Suprapubic skin (tissue), 4 donors: Measurements from ENCODE around the gene MED12L. TPM values are rescaled to one million over a fixed set of nuclear protein-coding genes. Genes with fewer than 3 reads are reported as not detected.

Experiments
- DNase-seq, 2 donors: peaks; one replicate each; pipeline ENCODE4 v3.0.0-alpha.2; 2019; ENCODE audit warnings: low spot score in 2 of 2
- H3K27ac ChIP-seq: fragments of 200-600 bp; sonication (generic); one replicate; pipeline ENCODE4 v1.5.1; 2019
- H3K27me3 ChIP-seq: fragments of 200-600 bp; sonication (generic); one replicate; pipeline ENCODE4 v1.5.1; 2019
- H3K36me3 ChIP-seq: fragments of 200-600 bp; sonication (generic); one replicate; pipeline ENCODE4 v1.5.1; 2019
- H3K4me1 ChIP-seq: fragments of 200-600 bp; sonication (generic); one replicate; pipeline ENCODE4 v1.5.1; 2019
- H3K4me3 ChIP-seq: fragments of 200-600 bp; sonication (generic); one replicate; pipeline ENCODE4 v1.5.1; 2019; ENCODE audit warnings: mild to moderate bottlenecking
- H3K9me3 ChIP-seq: fragments of 200-600 bp; sonication (generic); one replicate; pipeline ENCODE4 v1.5.1; 2019
- CTCF ChIP-seq, 2 donors: fragments of 200-600 bp in 1 of 2; fragments of 450-650 bp in 1 of 2; sonication (generic) in 1 of 2; IDR thresholded peaks; one replicate each; pipeline ENCODE4 v1.5.1; 2016 to 2019; ENCODE audit warnings: antibody characterized with exemption in 2 of 2, mild to moderate bottlenecking in 1 of 2, moderate library complexity in 1 of 2
- EP300 ChIP-seq: sonication (generic); formaldehyde crosslinking; IDR thresholded peaks from one replicate; pipeline ENCODE4 v1.6.1; 2017; ENCODE audit warnings: antibody characterized with exemption
- POLR2A ChIP-seq, 2 donors: fragments of 450-650 bp; IDR thresholded peaks; one replicate each; pipeline ENCODE4 v1.6.1; 2017; ENCODE audit warnings: antibody characterized with exemption in 2 of 2, mild to moderate bottlenecking in 2 of 2, moderate library complexity in 2 of 2
- POLR2AphosphoS5 ChIP-seq, 3 donors: sonication (generic); formaldehyde crosslinking; IDR thresholded peaks; one replicate each; pipeline ENCODE4 v1.6.1; 2017; ENCODE audit warnings: antibody characterized with exemption in 3 of 3
- WGBS: methylation state at CpG from one replicate; pipeline ENCODE4 v1.1.5; 2018; 5-methylcytosine and 5-hydroxymethylcytosine counted together
- total RNA-seq, 4 donors: library from RNA; depleted of rRNA; stranded (reverse); fragments of >200 nt; gene quantifications; one replicate each; pipeline ENCODE4 v1.1.0, GENCODE V29; 2016

The MED12L gene
- total RNA-seq, 4 donors from 2014 or later = 0.08 to 0.80 (median 0.22) TPM

- no peak overlapping the region for H3K27ac ChIP-seq
- H3K4me1 ChIP-seq = peaks cover 3% of the 10 kb centered on the region
- no peak for DNase-seq
- H3K27me3 ChIP-seq = no peaks in the 10 kb centered on the region
- 83% methylated on average over 3 of the region's 3 CpGs for WGBS
- TF ChIP-seq CTCF (IDR thresholded peaks at IDR 0.05) (no peak), EP300 (no peak), POLR2A (IDR thresholded peaks at IDR 0.05) (no peak), POLR2AphosphoS5 (IDR thresholded peaks at IDR 0.05) (no peak)
- H3K9me3 ChIP-seq = no peaks in the 10 kb centered on the region
- no peaks in the 10 kb centered on the region for H3K36me3 ChIP-seq
- no peak overlapping the region for H3K4me3 ChIP-seq
Measured at GRCh38 chr3:151393146-151393830, 307.8 kb downstream of the MED12L start.

- H3K4me1 ChIP-seq = peaks cover 3% of the 10 kb centered on the region
- H3K27me3 ChIP-seq = no peaks in the 10 kb centered on the region
- DNase-seq = no peak
- H3K27ac ChIP-seq = no peak overlapping the region
- WGBS = 54% methylated on average over 4 of the region's 4 CpGs
- TF ChIP-seq CTCF (IDR thresholded peaks at IDR 0.05) (no peak), EP300 (no peak), POLR2AphosphoS5 (IDR thresholded peaks at IDR 0.05) (no peak), POLR2A (IDR thresholded peaks at IDR 0.05) (no peak)
- H3K9me3 ChIP-seq = no peaks in the 10 kb centered on the region
- no peaks in the 10 kb centered on the region for H3K36me3 ChIP-seq
- H3K4me3 ChIP-seq = no peak overlapping the region
Measured at GRCh38 chr3:151393941-151394340, 308.5 kb downstream of the MED12L start.

DNA sequence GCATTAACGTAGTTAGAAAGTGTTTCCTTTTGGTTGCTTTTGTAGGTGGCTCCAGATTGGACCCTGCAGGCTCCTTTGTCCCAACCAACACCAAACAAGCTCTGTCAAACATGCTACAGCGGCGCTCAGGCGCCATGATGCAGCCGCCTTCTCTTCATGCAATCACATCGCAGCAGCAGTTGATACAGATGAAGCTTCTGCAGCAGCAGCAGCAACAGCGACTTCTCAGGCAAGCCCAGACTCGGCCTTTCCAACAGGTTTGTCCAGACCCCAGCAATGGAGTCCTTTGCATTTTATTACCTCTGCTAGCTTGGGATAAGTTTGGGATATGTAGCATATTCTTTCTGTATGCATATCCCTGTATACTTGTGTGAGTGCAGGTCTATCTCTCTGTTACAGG, 309.1 kb downstream of the MED12L start:
- Histone ChIP-seq H3K27me3 (no peaks in the 10 kb centered on the region), H3K4me3 (no peak overlapping the region), H3K4me1 (peaks cover 3% of the 10 kb centered on the region), H3K9me3 (no peaks in the 10 kb centered on the region), H3K36me3 (no peaks in the 10 kb centered on the region), H3K27ac (no peak overlapping the region)
- WGBS = 63% methylated on average over 8 of the region's 8 CpGs
- no peak for TF ChIP-seq POLR2AphosphoS5 (IDR thresholded peaks at IDR 0.05)
- TF ChIP-seq POLR2A (IDR thresholded peaks at IDR 0.05) = no peak
- no peak for TF ChIP-seq EP300
- no peak for TF ChIP-seq CTCF (IDR thresholded peaks at IDR 0.05)
- no peak for DNase-seq

GRCh38 chr3:151395806-151396205, 310.3 kb downstream of the MED12L start:
- DNase-seq = no peak
- 98% methylated on average over 3 of the region's 3 CpGs for WGBS
- Histone ChIP-seq H3K27ac (no peak overlapping the region), H3K4me3 (no peak overlapping the region), H3K4me1 (peaks cover 3% of the 10 kb centered on the region), H3K36me3 (no peaks in the 10 kb centered on the region), H3K27me3 (no peaks in the 10 kb centered on the region), H3K9me3 (no peaks in the 10 kb centered on the region)
- no peak for TF ChIP-seq POLR2A (IDR thresholded peaks at IDR 0.05)
- no peak for TF ChIP-seq POLR2AphosphoS5 (IDR thresholded peaks at IDR 0.05)
- no peak for TF ChIP-seq EP300
- no peak for TF ChIP-seq CTCF (IDR thresholded peaks at IDR 0.05)

DNA sequence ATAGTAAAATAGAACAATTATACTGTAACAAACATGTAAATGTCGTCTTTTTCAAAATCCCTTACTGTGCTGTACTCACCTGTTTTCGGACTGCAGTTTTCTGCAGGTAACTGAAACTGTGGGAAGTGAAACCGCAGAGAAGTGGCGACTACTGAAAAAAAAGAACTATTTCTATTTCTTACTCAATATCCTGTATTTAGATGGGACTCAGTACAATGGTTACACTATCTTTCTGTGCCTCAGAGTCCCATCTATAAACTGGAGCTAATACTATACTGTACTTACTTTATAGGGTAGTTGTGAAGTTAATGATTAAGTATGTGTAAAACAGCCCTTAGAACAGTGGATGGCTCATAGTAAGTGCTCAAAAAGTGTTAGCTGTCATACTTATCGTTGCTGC, 313.4 kb downstream of the MED12L start:
- WGBS = 93% methylated on average over 5 of the region's 5 CpGs
- DNase-seq = no peak
- no peak for TF ChIP-seq CTCF (IDR thresholded peaks at IDR 0.05)
- TF ChIP-seq EP300 = no peak
- no peak for TF ChIP-seq POLR2AphosphoS5 (IDR thresholded peaks at IDR 0.05)
- TF ChIP-seq POLR2A (IDR thresholded peaks at IDR 0.05) = no peak

More for the DNA sequence above, 313.4 kb downstream of the MED12L start:
- Histone ChIP-seq H3K36me3 (no peaks in the 10 kb centered on the region), H3K27ac (no peak overlapping the region), H3K9me3 (no peaks in the 10 kb centered on the region), H3K4me3 (no peak overlapping the region), H3K4me1 (peaks cover 3% of the 10 kb centered on the region), H3K27me3 (no peaks in the 10 kb centered on the region)
